ENCODE results near the gene ADAMTSL2. TPM values are rescaled to one million over a fixed set of nuclear protein-coding genes. Genes with fewer than 3 reads are reported as not detected.

Gene ADAMTSL2
- total and polyA plus RNA-seq, 2 of the 13 experiments (the other 11 are each of a cell fraction or from before 2014, with no cell fraction given) = 1.9 to 3.8 TPM

GRCh38 chr9:133593587-133594253 lies 59.2 kb downstream of the ADAMTSL2 start (continued):
- TF ChIP-seq ZFAT (CRISPR knock-in tag; conservative IDR thresholded peaks at IDR 0.05) (no peak), ZBTB10 (CRISPR knock-in tag; IDR thresholded peaks at IDR 0.05; ENCODE audit: borderline replicate concordance) (no peak), ZNF567 (CRISPR knock-in tag; IDR thresholded peaks at IDR 0.05; ENCODE audit: borderline replicate concordance) (no peak)

DNA sequence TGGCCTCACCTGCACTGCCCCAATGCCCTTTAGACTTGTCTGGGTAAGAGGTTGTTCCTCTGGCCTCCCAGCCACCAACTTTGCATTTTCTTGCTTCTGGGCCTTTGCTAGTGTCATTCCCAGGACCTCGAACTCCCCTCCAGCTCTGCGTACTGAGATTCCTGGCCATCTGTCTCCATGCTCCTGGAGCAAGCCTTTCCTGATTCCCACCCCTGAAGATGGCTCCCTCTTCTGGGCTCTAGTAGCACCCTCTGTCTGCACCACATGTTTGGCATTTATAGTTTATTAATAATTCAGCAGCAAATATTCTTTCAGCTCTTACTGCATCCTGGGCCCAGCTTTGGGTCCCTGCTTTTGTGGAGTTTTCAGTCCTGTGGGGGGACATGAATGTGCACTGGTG lies 59.8 kb downstream of the ADAMTSL2 start:
- in situ Hi-C loops (cut with HindIII; ENCODE audit: extremely low pct_ligation_motif_present, low pct_unique_long_range_greater_than_20kb) (no loop called here), intact Hi-C loops (cut with micrococcal nuclease; ENCODE audit: unreplicated experiment) (no loop called here)
- TF ChIP-seq TAF1 (CRISPR knock-in tag; IDR thresholded peaks at IDR 0.05) = no peak
- peak; percentile 98 for TF ChIP-seq ZNF329 (CRISPR knock-in tag; IDR thresholded peaks at IDR 0.05; ENCODE audit: low read depth)
- no peak for TF ChIP-seq ZEB1 (IDR thresholded peaks at IDR 0.05; ENCODE audit: insufficient replicate concordance, low read depth)
- Histone ChIP-seq H3K4me1 (ENCODE audit: insufficient read depth, low read length) (no peaks in the 10 kb centered on the region), H4K20me1 (ENCODE audit: insufficient read depth, low read length) (no peaks in the 10 kb centered on the region), H3K27ac (ENCODE audit: extremely low read length, insufficient read depth, low read length) (no peak overlapping the region), H3K9me3 (ENCODE audit: low read length) (peaks cover 21% of the 10 kb centered on the region), H3K79me2 (ENCODE audit: insufficient read depth, low read length) (no peaks in the 10 kb centered on the region), H3K27me3 (ENCODE audit: control insufficient read depth in 1 of 2, insufficient read depth in 2 of 2, low read length in 2 of 2) (peaks cover 2 to 40% of the 10 kb centered on the region in 2 experiments; a peak in 4 of 5 replicates), H2AFZ (ENCODE audit: low read length) (no peak overlapping the region), H3K36me3 (replicated peaks in 1 of 2; ENCODE audit: control insufficient read depth in 1 of 2, insufficient read depth in 2 of 2, low read length in 2 of 2) (no peaks in the 10 kb centered on the region), H3K9ac (ENCODE audit: insufficient read depth, low read depth, low read length) (no peak overlapping the region), H3K4me2 (ENCODE audit: low read depth, low read length) (no peak overlapping the region), H3K4me3 (replicated peaks in 1 of 3; ENCODE audit: insufficient read depth in 1 of 3, low read depth in 2 of 3, low read length in 3 of 3) (no peak overlapping the region)
- POLR2A ChIA-PET = no interaction called here
- WGBS (ENCODE audit: low lambda C conversion rate) = 44% methylated on average over 2 of the region's 2 CpGs
- BruUV-seq (replicated peaks) = no TSS peak
- CTCF ChIA-PET (ENCODE audit: low intra/inter-chr PET ratio, low total read pairs) = no interaction called here
- FAIRE-seq (no peak), ATAC-seq (no peak), DNase-seq (ENCODE audit: low spot score) (no peak)
